Neural progenitor cell (in vitro differentiated cells): Measurements from ENCODE around the gene LARP1.

Experiments used
- EZH2 ChIP-seq: fragments of 200-600 bp; sonication (generic); IDR thresholded peaks from 2 replicates; pipeline ENCODE4 v1.6.1; 2017; ENCODE audit warnings: antibody characterized with exemption, mild to moderate bottlenecking, moderate library complexity
- EZH2phosphoT487 ChIP-seq: fragments of 200-600 bp; sonication (generic); IDR thresholded peaks from 2 replicates; pipeline ENCODE4 v1.6.1; 2017; ENCODE audit warnings: antibody characterized with exemption
- TF ChIP-seq, protein P1 (sequence below): fragments of 200-600 bp; sonication (generic); IDR thresholded peaks from 2 replicates; pipeline ENCODE4 v1.5.1; 2017; ENCODE audit warnings: antibody characterized with exemption, mild to moderate bottlenecking

DNA sequence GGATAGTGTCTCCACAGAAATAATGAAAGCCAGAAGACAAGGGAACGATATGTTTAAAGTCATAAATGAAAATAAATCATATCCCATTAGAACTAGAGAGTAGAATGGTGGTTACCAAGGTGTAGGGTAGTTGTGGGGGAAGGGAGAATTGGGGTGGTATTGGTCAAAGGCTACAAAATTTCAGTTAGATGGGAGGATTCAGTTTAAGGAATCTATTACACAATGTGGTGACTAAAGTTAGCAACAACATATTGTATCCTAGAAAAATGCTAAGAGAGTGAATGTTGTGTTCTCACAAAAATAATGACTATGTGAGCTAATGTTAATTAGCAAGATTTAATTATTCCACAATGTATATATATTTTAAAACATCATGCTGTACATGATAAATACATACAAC is 27.8 kb upstream of the LARP1 start:
- TF ChIP-seq, protein P1, sequence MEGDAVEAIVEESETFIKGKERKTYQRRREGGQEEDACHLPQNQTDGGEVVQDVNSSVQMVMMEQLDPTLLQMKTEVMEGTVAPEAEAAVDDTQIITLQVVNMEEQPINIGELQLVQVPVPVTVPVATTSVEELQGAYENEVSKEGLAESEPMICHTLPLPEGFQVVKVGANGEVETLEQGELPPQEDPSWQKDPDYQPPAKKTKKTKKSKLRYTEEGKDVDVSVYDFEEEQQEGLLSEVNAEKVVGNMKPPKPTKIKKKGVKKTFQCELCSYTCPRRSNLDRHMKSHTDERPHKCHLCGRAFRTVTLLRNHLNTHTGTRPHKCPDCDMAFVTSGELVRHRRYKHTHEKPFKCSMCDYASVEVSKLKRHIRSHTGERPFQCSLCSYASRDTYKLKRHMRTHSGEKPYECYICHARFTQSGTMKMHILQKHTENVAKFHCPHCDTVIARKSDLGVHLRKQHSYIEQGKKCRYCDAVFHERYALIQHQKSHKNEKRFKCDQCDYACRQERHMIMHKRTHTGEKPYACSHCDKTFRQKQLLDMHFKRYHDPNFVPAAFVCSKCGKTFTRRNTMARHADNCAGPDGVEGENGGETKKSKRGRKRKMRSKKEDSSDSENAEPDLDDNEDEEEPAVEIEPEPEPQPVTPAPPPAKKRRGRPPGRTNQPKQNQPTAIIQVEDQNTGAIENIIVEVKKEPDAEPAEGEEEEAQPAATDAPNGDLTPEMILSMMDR: no peak
- TF ChIP-seq EZH2 (no peak), EZH2phosphoT487 (no peak)
